Calu3 (cell line): ENCODE measurements around the gene PANX3. TPM values are rescaled to one million over a fixed set of nuclear protein-coding genes. Genes with fewer than 3 reads are reported as not detected.

ENCODE experiments used
- BruUV-seq: library from RNA; stranded (reverse); fragments of 400-500 nt; replicated peaks from 2 replicates; lab custom pipeline; 2021; lab: Mats Ljungman, UMichigan
- CTCF ChIA-PET: fragments of 300-600 bp; sonication (Branson Sonifier 250); formaldehyde crosslinking; loops from one replicate; lab custom pipeline; 2022; ENCODE audit warnings: antibody characterized with exemption; lab: Charles Lee
- DNase-seq: peaks from one replicate; pipeline ENCODE4 v3.0.0; 2022
- H3K27ac Mint-ChIP-seq: one replicate; pipeline ENCODE4 v1.8.0; 2022; ENCODE audit warnings: mixed read lengths; ENCODE audit not compliant: unreplicated experiment
- H3K27me3 Mint-ChIP-seq: one replicate; pipeline ENCODE4 v1.8.0; 2022; ENCODE audit warnings: mixed read lengths; ENCODE audit not compliant: unreplicated experiment
- H3K36me3 Mint-ChIP-seq: one replicate; pipeline ENCODE4 v1.8.0; 2022; ENCODE audit warnings: mild to moderate bottlenecking, moderate library complexity, mixed read lengths; ENCODE audit not compliant: insufficient read depth, unreplicated experiment
- H3K4me1 Mint-ChIP-seq: one replicate; pipeline ENCODE4 v1.8.0; 2022; ENCODE audit warnings: mild to moderate bottlenecking, low read depth, mixed read lengths; ENCODE audit not compliant: unreplicated experiment
- H3K4me3 Mint-ChIP-seq: one replicate; pipeline ENCODE4 v1.8.0; 2022; ENCODE audit warnings: mild to moderate bottlenecking, low read depth, moderate library complexity, mixed read lengths; ENCODE audit not compliant: unreplicated experiment
- H3K9me3 Mint-ChIP-seq: one replicate; pipeline ENCODE4 v1.8.0; 2022; ENCODE audit warnings: low read depth, mixed read lengths; ENCODE audit not compliant: unreplicated experiment
- CTCF ChIP-seq: fragments of 200-600 bp; IDR thresholded peaks from one replicate; pipeline ENCODE4 v1.8.0; 2022; ENCODE audit warnings: antibody characterized with exemption; ENCODE audit not compliant: unreplicated experiment
- intact Hi-C: fragments of 100-400 bp; cut with micrococcal nuclease; formaldehyde crosslinking; loops from one replicate; pipeline ENCODE4 v1.10.0; 2022; ENCODE audit not compliant: unreplicated experiment
- total RNA-seq: library from RNA; stranded (reverse); gene quantifications from 2 replicates; pipeline ENCODE4 v1.2.3, GENCODE V29; 2022

The PANX3 gene
- total RNA-seq, 1 experiment from 2014 or later = not detected

GRCh38 chr11:124605719-124606118, 5.5 kb upstream of the PANX3 start:
- H3K27ac Mint-ChIP-seq = no peak overlapping the region
- CTCF ChIA-PET = no interaction called here
- no peak for TF ChIP-seq CTCF
- no peak overlapping the region for H3K4me3 Mint-ChIP-seq
- intact Hi-C loops = no loop called here
- H3K36me3 Mint-ChIP-seq = no peaks in the 10 kb centered on the region
- no peaks in the 10 kb centered on the region for H3K4me1 Mint-ChIP-seq
- H3K27me3 Mint-ChIP-seq = no peaks in the 10 kb centered on the region
- no TSS peak for BruUV-seq
- peaks cover 2% of the 10 kb centered on the region for H3K9me3 Mint-ChIP-seq
- no peak for DNase-seq

GRCh38 chr11:124608147-124608546, 3.1 kb upstream of the PANX3 start:
- DNase-seq = no peak
- no peaks in the 10 kb centered on the region for H3K36me3 Mint-ChIP-seq
- H3K4me3 Mint-ChIP-seq = no peak overlapping the region
- TF ChIP-seq CTCF = no peak
- CTCF ChIA-PET = no interaction called here
- H3K9me3 Mint-ChIP-seq = peaks cover 2% of the 10 kb centered on the region
- peaks cover 10% of the 10 kb centered on the region for H3K27me3 Mint-ChIP-seq
- no peak overlapping the region for H3K27ac Mint-ChIP-seq
- H3K4me1 Mint-ChIP-seq = no peaks in the 10 kb centered on the region
- intact Hi-C loops = no loop called here
- BruUV-seq = no TSS peak

GRCh38 chr11:124610295-124610694, 933 bp upstream of the PANX3 start:
- Mint-ChIP-seq H3K36me3 (no peaks in the 10 kb centered on the region), H3K4me3 (no peak overlapping the region), H3K27ac (no peak overlapping the region), H3K4me1 (no peaks in the 10 kb centered on the region), H3K27me3 (peaks cover 22% of the 10 kb centered on the region), H3K9me3 (peaks cover 2% of the 10 kb centered on the region)
- intact Hi-C loops = no loop called here
- no peak for TF ChIP-seq CTCF
- no TSS peak for BruUV-seq
- CTCF ChIA-PET = no interaction called here
- no peak for DNase-seq

GRCh38 chr11:124612045-124612444, 817 bp downstream of the PANX3 start:
- H3K27ac Mint-ChIP-seq = no peak overlapping the region
- CTCF ChIA-PET = interaction anchor here (1.1 kb wide), 1 partner anchor 19 kb away, joined by 3 read pairs; no protein-coding TSS in a partner anchor
- no peak overlapping the region for H3K4me3 Mint-ChIP-seq
- TF ChIP-seq CTCF = no peak
- no TSS peak for BruUV-seq
- DNase-seq = no peak
- no peaks in the 10 kb centered on the region for H3K4me1 Mint-ChIP-seq
- peaks cover 31% of the 10 kb centered on the region for H3K27me3 Mint-ChIP-seq
- intact Hi-C loops = no loop called here
- H3K9me3 Mint-ChIP-seq = peaks cover 1% of the 10 kb centered on the region
- no peaks in the 10 kb centered on the region for H3K36me3 Mint-ChIP-seq
